Fibroblast of peridontal ligament (primary cell): ENCODE data around the gene TAS2R41.
A peak's percentile ranks its signal among the peaks of the same experiment; 100 is the strongest.
"Not testable (repeated sequence)": the region's sequence is repeated elsewhere in the genome, so short reads cannot be mapped to it uniquely, and the experiment has no call there.

Experiments
- DNase-seq: peaks from one replicate; pipeline ENCODE4 v3.0.0-alpha.2; 2010; ENCODE audit errors: extremely low read depth

TAS2R41 gene

DNA sequence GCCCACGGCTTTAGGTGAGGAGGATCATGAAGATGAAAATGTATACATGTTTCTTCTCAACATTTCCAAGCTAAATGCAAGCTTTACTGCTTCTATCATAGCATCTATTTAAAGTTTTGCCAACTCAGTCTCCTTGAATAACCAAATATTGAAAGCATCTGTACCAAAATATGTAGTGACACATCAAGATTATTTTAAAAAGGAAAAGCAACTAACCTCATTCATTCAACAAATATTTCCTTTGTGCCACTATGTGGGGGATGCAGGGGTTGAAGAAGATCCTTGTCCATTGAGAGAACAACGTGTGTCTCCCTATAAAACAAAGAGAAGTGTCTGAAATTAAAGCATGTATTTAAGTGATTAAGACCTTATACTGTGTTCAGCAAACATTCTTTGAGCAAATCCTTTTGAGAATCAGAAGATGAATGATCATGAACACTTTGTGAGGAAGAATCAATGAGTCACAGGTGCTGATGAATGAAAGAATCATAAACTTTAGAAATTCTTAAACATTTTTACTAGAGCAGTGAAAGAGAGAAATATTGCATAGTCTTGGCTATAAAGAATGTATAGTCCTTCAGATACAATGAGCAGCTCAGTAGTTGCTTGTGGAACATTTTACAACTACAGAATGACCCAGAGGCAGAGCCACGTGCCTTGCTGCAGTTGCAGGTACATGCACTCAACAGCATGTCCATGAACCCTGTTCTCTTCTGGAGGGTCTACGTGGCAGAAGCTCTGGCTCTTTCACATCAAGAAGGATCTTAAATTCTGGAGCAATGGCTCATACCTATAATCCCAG lies 20.5 kb upstream of the TAS2R41 start:
- DNase-seq: peak; percentile 59

DNA sequence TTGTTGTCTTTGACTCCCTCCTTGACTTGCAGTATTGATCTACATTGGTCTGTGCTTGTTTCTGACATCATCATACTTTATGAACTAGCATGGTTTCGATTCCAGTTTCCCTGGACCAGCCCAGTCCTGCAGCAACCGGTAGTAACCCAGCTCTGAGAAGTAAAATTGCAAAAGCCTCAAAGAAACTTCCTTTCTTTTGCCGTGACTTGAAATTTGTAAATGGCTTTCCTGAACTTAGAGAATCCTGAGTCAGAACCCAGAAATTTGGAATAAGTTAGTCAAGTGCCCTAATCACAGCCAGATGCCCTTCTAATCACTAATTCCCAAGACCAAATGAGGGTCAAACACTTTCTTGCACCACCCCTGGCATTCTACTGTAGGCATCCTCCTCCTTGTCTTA lies 19.4 kb upstream of the TAS2R41 start:
- DNase-seq: peak; percentile 94

DNA sequence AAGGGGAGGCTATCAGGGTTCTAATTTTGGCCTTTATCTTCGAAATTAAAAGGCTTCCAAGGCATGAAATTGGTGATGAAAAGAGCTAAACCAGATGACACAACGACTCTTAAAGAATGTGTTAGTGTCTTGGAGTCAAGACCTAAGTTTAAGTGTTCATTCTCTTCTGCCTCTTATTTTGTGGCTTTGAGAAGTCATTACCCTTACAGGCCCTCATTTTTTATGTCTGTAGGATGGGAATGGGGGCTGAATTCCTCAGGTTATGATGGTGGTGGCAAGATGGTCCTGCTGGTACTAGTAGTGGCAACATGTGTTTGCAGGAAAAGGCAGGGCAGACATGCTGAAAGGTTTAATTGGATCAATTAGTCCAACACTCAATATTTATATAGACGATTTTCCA lies 19.0 kb upstream of the TAS2R41 start:
- DNase-seq: no peak

DNA sequence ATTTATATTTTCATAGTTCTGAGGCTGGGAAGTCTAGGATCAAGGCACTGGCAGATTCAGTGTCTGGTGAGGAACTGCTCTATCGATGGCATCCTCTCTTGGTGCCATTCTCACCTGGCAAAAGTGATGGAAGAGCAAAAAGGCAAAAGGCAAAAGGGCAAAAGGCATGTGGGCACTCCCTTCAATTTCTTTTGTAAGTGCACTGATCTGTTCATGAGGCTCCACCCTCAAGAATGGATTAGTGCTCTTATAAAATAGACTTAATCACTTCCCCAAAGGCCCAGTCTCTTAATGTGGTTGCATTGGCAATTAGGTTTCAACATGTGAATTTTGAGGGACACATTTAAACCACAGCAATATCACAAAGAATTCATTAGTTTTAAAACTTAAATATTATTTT lies 18.3 kb upstream of the TAS2R41 start:
- DNase-seq: no peak

DNA sequence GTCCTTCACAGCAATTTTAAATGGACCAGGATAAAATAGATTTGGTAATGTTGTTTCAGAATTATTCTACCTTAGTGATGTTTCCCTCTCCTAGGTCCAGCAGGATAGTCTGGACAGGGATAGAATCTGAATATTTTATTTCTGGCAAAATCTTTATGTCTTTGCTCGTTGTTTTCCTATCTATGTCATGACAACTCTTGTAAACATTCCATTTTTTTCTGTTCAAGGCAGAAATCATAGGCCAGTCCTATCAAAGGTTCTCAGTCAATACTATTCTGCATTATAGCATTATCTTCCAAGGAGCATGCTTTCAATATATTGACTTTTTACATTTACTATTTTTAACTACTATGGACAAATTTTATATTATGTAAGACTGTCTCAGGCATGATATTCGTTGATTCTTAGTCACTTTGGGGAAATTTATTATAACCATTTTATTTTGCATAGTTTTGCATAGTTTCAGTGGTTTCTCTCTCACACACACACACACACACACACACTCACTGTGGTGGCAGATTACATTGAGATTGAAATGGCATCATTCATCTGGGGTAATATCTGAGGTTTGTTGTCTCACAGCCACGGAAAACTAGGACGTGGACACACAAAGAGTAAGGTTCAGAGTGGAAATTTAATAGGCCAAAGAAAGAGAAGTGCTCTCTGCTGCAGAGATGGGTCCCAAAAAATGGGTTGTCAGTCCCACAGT lies 17.2 kb upstream of the TAS2R41 start:
- DNase-seq: peak; percentile 47

DNA sequence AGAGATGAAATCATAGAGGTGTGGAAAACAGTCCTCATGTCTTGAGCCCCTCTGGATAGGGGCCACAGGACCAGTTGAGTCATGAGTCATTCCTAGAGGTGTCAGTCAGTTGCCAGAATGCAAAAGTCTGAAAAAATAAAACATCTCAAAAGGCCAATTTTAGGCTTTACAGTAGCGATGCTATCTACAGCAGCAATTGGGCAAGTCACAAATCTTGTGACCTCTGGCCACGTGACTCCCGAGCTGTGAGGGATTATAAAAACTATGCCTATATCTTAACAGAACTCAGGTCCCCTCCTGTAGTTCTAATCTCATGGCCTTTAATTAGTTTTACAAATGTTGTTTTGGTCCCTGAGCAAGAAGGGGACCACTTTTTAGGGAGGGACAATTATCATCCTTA lies 15.6 kb upstream of the TAS2R41 start:
- DNase-seq: no peak

DNA sequence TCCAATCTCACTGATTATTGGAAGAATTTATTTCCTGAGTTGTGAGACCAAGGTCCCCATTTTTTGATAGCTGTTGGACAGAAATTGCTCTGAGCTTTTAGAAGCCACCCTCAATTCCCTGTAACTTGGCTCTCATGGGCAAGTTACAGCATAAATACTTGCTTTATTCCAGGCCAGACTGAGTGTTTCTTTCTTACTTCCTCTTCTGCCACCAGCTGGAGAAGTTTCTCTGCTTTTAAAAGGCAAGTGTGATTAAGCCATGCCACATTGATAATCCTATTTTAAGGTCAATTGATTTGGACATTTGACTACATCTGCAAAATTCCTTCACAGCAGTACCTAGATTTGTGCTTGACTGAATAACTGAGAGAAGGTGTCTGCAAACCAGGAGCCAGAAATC lies 14.1 kb upstream of the TAS2R41 start:
- no peak for DNase-seq

DNA sequence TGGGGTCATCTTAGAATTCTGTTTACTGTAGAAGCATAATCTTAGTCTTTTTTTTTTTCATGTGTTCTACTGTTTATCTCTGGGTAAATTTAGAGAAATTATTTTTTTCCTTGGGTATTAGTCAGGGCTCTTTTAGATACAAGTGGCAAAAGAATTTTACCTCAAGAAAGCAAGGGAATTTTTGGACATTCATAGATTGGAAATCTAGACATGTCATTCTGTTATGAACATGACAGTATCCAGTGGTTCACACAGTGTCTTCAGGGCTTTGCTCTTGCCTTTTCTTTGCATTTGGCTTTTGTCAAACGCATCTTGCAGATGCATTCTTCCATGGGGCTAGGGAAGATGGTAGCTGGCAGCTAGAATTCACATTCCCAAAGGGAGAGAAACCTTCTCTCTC lies 13.7 kb upstream of the TAS2R41 start:
- DNase-seq: no peak

DNA sequence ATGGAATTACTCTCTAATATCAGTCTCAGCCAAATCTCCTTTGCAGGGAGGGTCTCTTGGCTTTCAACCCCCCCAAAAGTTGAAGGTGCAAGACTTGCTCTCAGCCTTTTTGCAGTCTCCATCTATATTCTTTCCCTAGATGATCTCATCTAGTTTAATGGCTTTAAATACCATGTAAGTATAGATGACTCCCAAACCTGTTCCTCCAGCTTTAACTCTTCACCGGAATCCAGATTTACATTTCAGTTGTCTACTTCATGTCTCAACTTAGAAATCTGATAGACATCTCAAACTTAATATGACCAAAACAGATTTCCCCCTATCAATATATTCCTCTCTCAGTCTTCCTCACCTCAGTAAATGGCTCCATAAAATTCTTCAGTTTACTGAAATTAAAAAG lies 9.9 kb upstream of the TAS2R41 start:
- DNase-seq: no peak

DNA sequence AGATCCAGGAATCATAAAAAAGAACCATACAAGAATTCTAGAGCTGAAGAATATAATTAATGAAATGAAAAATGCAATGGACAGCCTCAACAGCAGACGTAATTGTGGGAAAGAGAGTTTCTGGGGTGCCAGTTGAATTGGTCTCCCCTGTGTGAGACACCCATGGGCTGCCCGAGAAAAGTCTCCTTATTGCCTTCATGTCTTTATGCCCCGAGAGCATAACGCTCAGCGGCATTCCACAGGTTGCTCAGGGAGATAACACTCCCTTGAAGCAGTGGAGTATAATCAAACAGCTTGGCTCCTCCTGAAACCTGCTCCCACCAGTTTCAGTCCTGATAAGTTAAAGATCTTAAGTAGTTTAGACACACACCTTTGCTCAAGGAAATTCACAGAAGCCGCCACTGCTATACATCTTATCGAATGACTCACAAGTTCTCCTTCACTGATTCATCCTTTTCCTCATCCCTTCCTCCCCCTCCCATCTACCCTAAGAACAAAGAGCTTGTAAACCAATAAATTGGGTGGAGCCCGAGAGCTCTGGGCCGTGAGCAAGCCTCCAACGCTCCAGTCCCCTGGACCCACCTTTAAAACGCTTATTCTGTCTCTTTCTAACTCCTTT lies 5.5 kb upstream of the TAS2R41 start:
- DNase-seq: not testable (repeated sequence)

DNA sequence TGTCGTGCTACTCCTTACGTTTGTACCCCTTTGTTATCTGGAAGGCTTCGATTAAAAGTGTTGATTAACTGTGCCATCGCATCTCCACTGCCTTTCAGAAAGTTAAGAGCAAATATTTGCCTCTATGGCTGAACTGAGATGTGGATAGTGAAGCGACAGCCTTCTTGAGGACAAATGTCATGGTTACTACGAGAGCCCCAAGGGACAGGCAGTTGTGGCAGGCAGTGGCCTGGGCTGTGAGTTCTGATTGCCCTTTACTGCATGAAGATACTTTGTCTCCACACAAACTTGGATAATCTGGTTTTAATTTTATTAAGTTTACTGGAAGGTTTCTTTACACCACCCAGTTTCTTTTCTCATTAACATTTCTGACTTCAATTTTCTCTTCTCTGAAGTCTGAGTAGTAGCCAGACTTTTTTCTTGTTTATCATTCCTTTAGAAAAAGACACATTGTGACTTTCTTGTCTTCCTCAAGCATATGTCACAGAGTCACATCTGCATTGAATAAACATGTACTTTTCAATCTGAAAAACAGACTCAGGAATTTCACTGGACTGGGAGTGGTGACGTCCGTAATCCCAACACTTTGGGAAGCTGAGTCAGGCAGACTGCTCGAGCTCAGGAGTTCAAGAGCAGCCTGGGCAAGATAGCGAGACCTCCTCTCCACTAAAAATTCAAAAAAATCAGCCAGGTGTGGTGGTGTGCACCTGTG lies 1.5 kb downstream of the TAS2R41 start:
- DNase-seq: peak; percentile 77

DNA sequence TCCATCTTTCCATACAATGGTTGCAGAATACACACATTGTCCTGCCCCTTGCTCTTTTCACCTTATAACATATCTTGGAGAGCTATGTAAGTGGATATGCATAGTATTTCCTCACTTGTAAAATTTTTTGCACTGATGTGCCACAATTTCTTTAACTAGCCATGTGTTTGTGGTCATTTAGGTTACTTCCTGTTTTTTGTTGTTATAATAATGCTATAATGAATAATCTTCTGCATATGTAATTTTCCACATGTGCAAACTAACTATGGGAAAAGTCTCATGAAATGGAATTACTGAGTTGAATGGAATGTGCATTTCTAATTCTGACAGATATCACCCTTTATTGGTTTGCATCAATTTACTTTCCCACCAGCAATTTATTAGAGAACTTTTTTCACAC lies 2.8 kb downstream of the TAS2R41 start:
- DNase-seq: no peak

DNA sequence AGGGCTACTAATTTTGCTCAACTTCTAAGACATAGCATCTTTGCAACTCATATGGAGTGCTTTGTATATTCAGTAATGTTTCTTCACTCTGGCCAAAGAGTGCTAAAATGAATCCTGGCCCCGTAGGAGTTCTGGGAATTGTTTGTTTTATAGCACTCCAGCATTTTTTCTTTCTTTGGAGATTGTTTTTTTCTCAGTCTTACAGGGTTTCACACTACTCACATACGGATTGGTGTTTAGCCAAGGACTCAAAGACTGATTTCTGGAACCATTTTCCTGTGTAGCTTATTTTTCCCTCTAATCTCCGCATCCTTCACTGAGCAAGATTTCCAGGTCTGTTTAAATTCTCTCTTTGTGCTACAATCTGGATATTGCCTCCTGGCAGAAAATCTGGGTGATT lies 6.4 kb downstream of the TAS2R41 start:
- DNase-seq: peak; percentile 77

DNA sequence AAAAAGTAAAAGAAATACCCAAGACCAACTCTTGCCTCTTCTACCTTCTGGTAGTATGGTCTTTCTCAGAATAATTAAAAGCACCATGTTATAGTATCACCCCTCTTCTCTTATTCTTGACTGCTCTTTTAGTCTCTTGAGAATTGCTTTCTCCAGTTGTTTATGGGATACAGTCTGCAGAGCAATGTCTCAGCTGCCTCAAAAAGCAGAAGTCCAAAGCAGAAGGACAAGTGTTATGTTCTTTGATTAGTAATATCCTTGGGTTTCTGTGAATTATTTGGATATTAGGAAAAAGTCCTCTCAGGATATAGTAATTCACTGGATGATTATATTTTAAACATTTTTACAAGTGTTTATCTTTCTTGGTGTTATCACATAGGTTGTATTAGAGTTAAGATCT lies 7.4 kb downstream of the TAS2R41 start:
- DNase-seq: no peak

DNA sequence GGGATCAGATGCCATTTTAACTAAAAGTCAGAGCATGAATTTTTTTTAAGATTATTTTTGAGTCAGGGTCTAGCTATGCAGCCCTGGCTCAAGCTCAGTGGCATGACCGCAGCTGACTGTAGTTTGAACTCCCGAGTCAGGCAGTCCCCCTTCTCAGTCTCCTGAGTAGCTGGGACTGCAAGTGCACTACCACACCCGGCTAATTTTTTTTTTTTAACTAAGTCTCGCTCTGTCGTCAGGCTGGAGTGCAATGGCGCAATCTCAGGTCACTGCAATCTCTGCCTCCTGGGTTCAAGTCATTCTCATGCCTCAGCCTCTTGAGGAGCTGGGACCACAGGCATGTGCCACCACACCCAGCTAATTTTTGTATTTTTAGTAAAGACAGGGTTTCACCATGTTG lies 7.8 kb downstream of the TAS2R41 start:
- DNase-seq: peak; percentile 56

DNA sequence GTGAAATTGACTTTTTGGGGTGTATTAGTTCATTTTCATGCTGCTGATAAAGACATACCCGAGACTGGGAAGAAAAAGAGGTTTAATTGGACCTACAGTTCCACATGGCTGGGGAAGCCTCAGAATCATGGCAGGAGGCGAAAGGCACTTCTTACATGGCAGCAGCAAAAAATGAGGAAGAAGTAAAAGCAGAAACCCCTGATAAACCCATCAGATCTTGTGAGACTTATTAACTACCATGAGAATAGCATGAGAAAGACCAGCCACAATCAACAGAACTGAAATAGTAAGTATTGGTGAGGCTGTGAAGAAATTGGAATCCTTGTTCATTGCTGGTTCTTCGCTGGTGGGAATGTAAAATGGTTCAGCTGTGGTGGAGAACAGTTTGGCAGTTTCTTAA lies 8.6 kb downstream of the TAS2R41 start:
- not testable (repeated sequence) for DNase-seq

DNA sequence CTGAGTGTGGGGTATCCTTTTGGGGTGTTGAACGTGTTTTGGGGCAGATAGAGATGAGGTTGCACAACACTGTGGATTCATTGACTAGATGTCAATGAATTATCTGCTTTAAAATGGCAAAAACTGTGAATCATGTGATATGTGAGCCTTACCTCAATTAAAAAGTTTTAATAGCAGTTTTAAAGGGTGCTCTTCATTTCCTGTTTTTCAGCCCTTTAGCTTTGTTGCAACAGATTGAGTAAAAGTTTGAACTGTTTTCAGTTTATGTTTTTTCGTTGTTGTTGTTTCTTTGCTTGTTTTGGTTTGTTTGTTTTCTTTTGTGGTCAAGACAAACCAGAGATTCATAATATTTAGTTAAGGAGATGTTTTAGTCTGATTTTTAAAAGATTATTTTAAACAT lies 9.4 kb downstream of the TAS2R41 start:
- DNase-seq: no peak

DNA sequence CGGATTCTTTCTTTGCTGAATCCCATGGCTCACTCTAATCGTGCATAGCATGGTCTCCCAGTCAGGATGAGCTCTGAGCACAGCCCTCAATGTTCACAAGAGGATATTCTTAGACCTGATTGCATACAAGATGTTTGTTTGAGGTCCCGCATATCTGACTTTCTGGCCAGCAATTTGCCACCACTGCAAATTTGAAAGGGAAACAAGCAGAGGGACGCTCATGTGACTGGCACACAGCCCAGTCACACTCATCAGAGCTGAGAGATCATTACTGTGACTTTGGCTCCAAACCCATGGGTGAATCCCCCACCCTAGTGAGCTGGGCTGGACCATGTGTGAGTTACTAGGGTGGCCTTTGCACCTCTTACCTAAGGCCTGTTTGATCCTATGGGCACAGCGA lies 9.9 kb downstream of the TAS2R41 start:
- DNase-seq: peak; percentile 73

DNA sequence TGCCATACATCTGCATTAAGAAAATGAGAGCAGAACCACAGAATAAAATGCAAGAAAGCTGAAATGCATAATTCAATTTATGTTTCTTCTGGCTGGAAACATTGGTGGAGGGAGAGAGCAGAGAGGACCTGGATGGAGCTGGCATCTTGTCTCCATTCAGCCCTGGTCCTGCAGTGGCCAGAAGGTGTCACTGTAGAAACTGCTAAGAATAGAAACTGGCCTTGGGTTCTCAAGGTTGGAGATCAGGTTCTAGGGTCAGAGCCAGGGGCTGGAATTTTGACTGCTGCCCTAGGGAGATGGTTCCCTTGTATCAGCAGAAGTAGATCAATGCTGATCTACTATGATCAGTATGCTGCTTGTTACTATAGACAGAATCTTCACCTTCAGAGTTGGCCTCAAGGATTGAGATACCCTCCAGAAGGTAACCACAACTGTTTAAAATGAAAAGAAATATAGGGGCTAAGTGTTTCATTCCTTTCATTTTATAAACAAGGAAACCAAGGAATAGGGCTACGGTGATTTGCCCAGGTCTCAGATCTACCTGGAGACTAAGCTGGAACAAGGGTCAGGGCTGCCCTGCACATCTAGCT lies 13.1 kb downstream of the TAS2R41 start:
- DNase-seq: peak; percentile 48

DNA sequence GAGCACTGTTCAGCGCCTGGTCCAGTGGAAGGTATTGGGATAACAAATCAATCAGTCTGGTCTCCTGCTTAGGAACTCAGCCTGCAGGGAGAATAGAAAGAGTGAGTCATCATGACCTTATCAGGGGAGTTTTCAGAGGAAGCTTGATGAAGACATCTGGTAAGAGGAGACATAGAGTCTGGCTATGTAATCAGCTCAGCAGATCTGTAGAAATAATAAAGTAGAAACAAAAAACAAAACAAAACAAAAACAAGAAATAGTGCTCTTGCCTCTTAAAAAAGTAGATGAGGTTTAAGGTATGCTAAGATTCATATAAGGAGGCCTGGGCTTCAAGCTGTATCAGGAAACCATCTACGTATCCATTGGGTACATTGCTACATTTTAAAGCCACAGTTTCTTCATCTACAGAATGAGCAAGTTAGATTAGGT lies 14.4 kb downstream of the TAS2R41 start:
- DNase-seq: peak; percentile 84

DNA sequence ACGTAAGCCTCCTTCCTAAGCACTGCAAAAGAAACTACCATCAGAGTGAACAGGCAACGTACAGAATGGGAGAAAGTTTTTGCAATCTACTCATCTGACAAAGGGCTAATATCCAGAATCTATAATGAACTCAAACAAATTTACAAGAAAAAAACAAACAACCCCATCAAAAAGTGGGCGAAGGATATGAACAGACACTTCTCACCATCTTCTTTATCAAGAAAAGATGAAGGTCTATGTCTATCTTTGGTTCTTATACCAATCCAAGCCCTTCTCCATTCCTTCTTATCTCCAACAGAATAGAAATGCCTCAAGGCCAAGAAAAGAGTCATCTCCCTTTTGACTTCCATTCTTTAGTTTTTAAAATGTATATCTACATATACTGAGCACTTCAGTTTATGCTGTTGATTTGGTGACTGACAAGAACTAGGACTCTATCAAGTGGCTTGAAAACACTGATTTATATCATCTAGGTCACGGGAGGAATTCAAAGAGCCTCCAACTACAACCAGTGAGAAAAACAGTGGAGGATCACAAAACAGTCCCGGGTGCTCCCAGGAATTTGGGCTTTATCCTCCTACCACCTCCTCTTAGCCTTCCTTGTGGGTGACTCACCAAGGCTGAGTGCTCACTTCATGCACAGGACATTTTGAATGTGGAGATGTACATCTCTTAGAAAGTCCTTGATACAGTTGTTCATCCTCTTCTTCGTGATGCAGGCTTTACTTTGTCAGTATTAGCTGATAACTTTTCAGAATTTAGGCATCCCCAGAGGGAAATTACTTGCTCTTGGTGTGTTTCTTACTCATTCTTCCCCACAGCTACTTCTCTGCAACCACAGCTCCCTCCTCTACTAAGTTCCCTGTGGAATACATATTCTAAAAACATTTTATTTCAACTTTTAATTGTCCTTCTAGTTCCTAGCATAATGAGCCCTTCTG lies 15.4 kb downstream of the TAS2R41 start:
- peak; percentile 42 for DNase-seq
